ENCODE results near the gene GAK.

DNA sequence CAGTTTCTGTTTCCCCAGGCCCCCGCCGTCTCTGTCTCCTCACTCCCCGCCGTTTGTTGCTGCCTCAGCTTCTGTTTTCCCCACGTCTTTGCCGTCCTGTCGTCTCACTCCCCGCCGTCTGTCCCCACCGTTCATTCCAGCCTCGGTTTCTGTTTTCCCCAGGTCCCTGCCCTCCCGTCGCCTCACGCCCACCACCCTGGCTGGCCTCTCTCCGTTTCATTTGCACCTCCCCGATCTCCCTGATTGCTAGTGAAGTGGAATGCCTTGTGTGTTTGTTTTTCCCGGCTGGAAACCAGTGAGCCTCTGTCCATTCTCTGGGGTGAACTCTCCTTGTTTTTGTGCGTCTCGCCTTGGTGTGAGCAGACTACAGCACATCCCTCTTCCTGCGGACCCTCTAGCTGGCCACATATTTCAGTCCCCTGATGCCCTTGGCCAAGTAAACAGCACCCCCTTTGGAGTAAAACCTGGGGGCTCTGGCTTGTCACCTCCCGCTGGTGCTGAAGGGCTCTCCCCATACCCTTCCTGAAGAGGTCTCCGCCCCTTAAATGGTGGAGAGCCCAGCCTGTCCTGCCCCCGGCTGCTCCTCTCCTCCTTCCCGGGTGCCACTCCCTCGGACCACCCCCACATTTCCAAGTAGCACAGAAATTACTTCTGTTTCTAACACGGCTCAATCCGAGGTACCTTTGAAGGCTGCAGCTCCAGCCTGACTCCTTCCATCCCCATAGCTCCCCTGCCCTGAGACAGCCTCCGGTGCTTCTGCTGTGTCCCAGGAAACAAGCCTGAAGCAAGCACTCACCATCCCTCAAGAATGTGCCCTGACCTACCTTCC, 13.4 kb upstream of the GAK start:
- TF ChIP-seq CTCF (optimal IDR thresholded peaks at IDR 0.05 in 1 of 3, IDR thresholded peaks at IDR 0.05 in 1 of 3, conservative IDR thresholded peaks at IDR 0.05 in 1 of 3; ENCODE audit: extremely low read depth in 1 of 3, insufficient read depth in 2 of 3, low read length in 3 of 3) (no peak), EZH2 (IDR thresholded peaks at IDR 0.05; ENCODE audit: low read length) (no peak)

Measured in keratinocyte (primary cell).